GM23248 (cell line): ENCODE measurements around the gene AGER.

ENCODE experiments used
- EZH2 ChIP-seq: fragments of 200-600 bp; sonication (generic); IDR thresholded peaks from 2 replicates; pipeline ENCODE4 v1.6.1; 2018; ENCODE audit warnings: antibody characterized with exemption, mild to moderate bottlenecking; ENCODE audit not compliant: insufficient read depth, poor library complexity, severe bottlenecking
- EZH2phosphoT487 ChIP-seq: fragments of 200-600 bp; sonication (generic); IDR thresholded peaks from 2 replicates; pipeline ENCODE4 v1.6.1; 2018; ENCODE audit warnings: antibody characterized with exemption, moderate library complexity, mild to moderate bottlenecking, low read depth; ENCODE audit not compliant: insufficient read depth

- TF ChIP-seq EZH2: no peak
- no peak for TF ChIP-seq EZH2phosphoT487
Observed at GRCh38 chr6:32216998-32217397, 32.9 kb upstream of the AGER start.
